Glutamatergic neuron (in vitro differentiated cells): ENCODE data around the gene UCP3. TPM values are rescaled to one million over a fixed set of nuclear protein-coding genes. Genes with fewer than 3 reads are reported as not detected.

Experiments used
- DNase-seq: peaks from one replicate; pipeline ENCODE4 v3.0.0; 2022
- H3K27ac Mint-ChIP-seq: one replicate; pipeline ENCODE4 v1.8.0; 2020; ENCODE audit warnings: mild to moderate bottlenecking, mixed read lengths, inconsistent platforms; ENCODE audit not compliant: unreplicated experiment
- H3K27me3 Mint-ChIP-seq: one replicate; pipeline ENCODE4 v1.8.0; 2020; ENCODE audit warnings: mild to moderate bottlenecking, moderate library complexity, mixed read lengths, inconsistent platforms; ENCODE audit not compliant: unreplicated experiment
- H3K36me3 Mint-ChIP-seq: one replicate; pipeline ENCODE4 v1.8.0; 2020; ENCODE audit warnings: mild to moderate bottlenecking, mixed read lengths, inconsistent platforms; ENCODE audit not compliant: unreplicated experiment
- H3K4me1 Mint-ChIP-seq: one replicate; pipeline ENCODE4 v1.8.0; 2020; ENCODE audit warnings: mild to moderate bottlenecking, low read depth, mixed read lengths, inconsistent platforms; ENCODE audit not compliant: unreplicated experiment
- H3K4me3 Mint-ChIP-seq: one replicate; pipeline ENCODE4 v1.8.0; 2020; ENCODE audit warnings: mild to moderate bottlenecking, mixed read lengths, inconsistent platforms; ENCODE audit not compliant: unreplicated experiment
- H3K9me3 Mint-ChIP-seq: one replicate; pipeline ENCODE4 v1.8.0; 2020; ENCODE audit warnings: mild to moderate bottlenecking, moderate library complexity, mixed read lengths, inconsistent platforms; ENCODE audit not compliant: unreplicated experiment
- total RNA-seq: library from RNA; stranded (reverse); fragmentation: NEBNext Ultra II Directional; extraction: Animal tissue kit (Norgen Biotek cat#: 25700); gene quantifications from one replicate; pipeline ENCODE4 v1.2.1, GENCODE V29; 2021; ENCODE audit not compliant: unreplicated experiment
- TF ChIP-seq, protein P1 (sequence below): fragments of 200-600 bp; sonication (generic); IDR thresholded peaks from one replicate; pipeline ENCODE4 v1.5.0; 2021; ENCODE audit not compliant: partially characterized antibody, unreplicated experiment

Gene UCP3
- total RNA-seq, 1 donor from 2014 or later, result 7.6 TPM

DNA sequence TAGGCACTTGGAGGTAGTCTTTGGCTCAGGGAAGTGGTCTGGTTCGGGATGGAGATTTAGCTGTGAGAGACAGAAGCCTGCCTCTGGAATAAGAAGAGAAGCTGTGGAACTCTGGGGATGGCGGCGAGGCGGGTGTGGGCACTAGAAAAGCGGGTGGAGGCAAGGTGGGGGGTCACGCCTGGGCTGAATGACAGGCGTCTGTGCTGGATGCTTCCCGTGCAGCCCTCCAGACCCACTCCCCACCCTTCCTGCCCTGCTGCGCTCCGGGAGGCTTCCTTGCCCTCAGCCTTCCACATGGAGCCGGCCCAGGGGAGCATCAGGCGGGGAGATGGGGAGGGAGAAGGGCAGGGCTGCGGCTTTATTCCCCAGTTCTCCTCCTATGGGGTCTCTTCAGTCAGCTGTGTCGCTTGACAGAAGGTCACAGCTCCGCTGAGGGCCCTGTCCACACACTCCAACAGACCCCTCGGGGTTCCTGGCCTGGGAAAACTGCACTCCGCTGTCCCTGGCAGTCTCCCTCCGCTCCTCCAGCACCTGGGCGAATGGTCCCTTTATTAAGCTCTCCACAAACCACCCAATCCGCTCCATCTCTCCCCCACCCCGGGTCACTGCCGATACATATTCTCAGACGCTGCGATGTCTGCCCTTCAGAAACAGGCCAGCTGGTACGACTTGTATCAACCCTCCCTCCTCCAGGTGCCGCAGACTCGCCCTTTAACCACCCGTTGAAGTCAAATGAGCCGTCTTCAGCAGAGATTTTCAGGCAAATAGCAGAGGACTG lies 51.8 kb downstream of the UCP3 start:
- peaks cover 2% of the 10 kb centered on the region for H3K27me3 Mint-ChIP-seq
- H3K4me1 Mint-ChIP-seq, result peaks cover 18% of the 10 kb centered on the region
- peak overlapping the region; percentile 47 for H3K4me3 Mint-ChIP-seq
- TF ChIP-seq, protein P1, sequence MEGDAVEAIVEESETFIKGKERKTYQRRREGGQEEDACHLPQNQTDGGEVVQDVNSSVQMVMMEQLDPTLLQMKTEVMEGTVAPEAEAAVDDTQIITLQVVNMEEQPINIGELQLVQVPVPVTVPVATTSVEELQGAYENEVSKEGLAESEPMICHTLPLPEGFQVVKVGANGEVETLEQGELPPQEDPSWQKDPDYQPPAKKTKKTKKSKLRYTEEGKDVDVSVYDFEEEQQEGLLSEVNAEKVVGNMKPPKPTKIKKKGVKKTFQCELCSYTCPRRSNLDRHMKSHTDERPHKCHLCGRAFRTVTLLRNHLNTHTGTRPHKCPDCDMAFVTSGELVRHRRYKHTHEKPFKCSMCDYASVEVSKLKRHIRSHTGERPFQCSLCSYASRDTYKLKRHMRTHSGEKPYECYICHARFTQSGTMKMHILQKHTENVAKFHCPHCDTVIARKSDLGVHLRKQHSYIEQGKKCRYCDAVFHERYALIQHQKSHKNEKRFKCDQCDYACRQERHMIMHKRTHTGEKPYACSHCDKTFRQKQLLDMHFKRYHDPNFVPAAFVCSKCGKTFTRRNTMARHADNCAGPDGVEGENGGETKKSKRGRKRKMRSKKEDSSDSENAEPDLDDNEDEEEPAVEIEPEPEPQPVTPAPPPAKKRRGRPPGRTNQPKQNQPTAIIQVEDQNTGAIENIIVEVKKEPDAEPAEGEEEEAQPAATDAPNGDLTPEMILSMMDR, result no peak
- no peaks in the 10 kb centered on the region for H3K36me3 Mint-ChIP-seq
- peak; percentile 43 for DNase-seq
- H3K9me3 Mint-ChIP-seq, result peaks cover 7% of the 10 kb centered on the region
- no peak overlapping the region for H3K27ac Mint-ChIP-seq

- DNase-seq, result no peak
- TF ChIP-seq, protein P1, result no peak
- Mint-ChIP-seq H3K27me3 (peaks cover 2% of the 10 kb centered on the region), H3K27ac (no peak overlapping the region), H3K9me3 (peaks cover 11% of the 10 kb centered on the region), H3K36me3 (peaks cover 6% of the 10 kb centered on the region), H3K4me3 (peak overlapping the region; percentile 3), H3K4me1 (peaks cover 4% of the 10 kb centered on the region)
Measured at GRCh38 chr11:73951797-73952196, 57.1 kb downstream of the UCP3 start.

GRCh38 chr11:73950869-73951710 lies 57.8 kb downstream of the UCP3 start, which contains the start of gene DNAJB13:
Gene DNAJB13, plus strand, starts transcription at chr11:73951026. Its CDS starts 44 bp downstream, at chr11:73951070.
- Mint-ChIP-seq H3K27ac (no peak within 1 kb of the TSS), H3K9me3 (peaks cover 9% of the 10 kb centered on the region), H3K27me3 (no peaks in the 10 kb centered on the region), H3K36me3 (peaks cover 12% of the 10 kb centered on the region), H3K4me1 (peaks cover 1% of the 10 kb centered on the region), H3K4me3 (peak within 1 kb of the TSS; percentile 3)
- TF ChIP-seq, protein P1, result no peak
- peak; percentile 67 for DNase-seq

Other genes starting within 250 kb of the UCP3 start
- 222 TPM for gene RAB6A, start 248.0 kb downstream of the UCP3 start, total RNA-seq
- gene MRPL48, start 221.2 kb downstream of the UCP3 start, total RNA-seq, result 30.5 TPM
- 39.7 TPM for gene COA4, start 132.2 kb downstream of the UCP3 start, total RNA-seq
- 24.6 TPM for gene PAAF1, start 132.1 kb downstream of the UCP3 start, total RNA-seq
- gene DNAJB13, start 58.1 kb downstream of the UCP3 start, total RNA-seq, result not detected
- gene UCP2, start 26.2 kb downstream of the UCP3 start, total RNA-seq, result 91.1 TPM
- gene C2CD3, start 161.9 kb upstream of the UCP3 start, total RNA-seq, result 182 TPM
- gene PPME1, start 162.2 kb upstream of the UCP3 start, total RNA-seq, result 65.1 TPM